ENCODE data around the gene ABLIM2.

Gene ABLIM2

DNA sequence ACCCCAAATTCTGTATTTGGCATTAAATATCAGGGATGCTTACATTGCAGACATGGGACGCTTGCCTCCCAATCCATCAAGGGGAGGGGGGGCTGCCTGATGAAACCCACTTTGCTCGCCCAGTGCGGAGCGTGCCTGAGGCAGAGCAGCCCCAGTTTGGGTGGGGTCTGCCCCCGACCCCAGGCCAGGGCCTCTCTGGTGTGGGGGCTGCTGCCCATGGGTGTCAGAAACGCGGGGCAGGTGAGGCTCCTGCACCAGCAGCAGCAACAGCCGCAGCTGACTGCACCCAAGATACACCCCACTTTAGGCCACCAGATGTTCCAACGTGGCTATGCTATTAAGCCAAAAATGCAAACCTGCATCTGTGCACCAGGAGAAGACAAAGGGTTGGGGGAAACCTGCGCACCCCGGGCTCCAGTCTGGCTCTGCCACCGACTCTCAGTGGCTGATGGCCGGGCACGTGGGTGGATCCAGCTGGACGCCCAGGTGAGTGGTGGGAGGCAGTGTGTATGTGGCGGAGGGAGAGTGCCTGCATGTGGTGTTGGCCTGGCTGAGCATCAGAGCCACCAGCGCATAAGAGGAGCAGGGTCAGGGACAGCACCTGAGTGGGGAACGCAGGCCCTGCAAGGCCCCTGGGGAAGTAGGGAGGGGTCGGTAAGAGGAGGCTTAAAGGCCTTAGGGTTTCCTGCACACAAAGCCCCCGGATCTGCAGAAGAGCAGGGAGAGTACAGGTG lies 86.2 kb downstream of the ABLIM2 start:
- Histone ChIP-seq H4K20me1 (ENCODE audit: low read depth, low read length) (no peaks in the 10 kb centered on the region), H3K27ac (ENCODE audit: low read depth, low read length) (no peak overlapping the region), H3K9ac (ENCODE audit: low read length) (no peak overlapping the region), H3K36me3 (ENCODE audit: low read length) (no peaks in the 10 kb centered on the region), H3K27me3 (ENCODE audit: low read length) (no peaks in the 10 kb centered on the region), H3K9me3 (ENCODE audit: insufficient read depth, low read length) (no peaks in the 10 kb centered on the region), H3K79me2 (ENCODE audit: insufficient read depth, low read length) (no peaks in the 10 kb centered on the region), H3K4me3 (ENCODE audit: insufficient read depth, low read length, poor library complexity, severe bottlenecking) (no peak overlapping the region), H3K4me2 (ENCODE audit: low read depth, low read length, poor library complexity, severe bottlenecking) (no peak overlapping the region), H3K9me2 (replicated peaks; ENCODE audit: insufficient read depth, low read length) (no peaks in the 10 kb centered on the region), H3F3A (ENCODE audit: insufficient read depth) (no peaks in the 10 kb centered on the region), H2AFZ (ENCODE audit: low read depth, low read length, severe bottlenecking) (no peak overlapping the region)
- TF ChIP-seq CTCF (IDR thresholded peaks at IDR 0.05; ENCODE audit: insufficient read depth, low read length, poor library complexity, severe bottlenecking) (no peak), EZH2phosphoT487 (conservative IDR thresholded peaks at IDR 0.05; ENCODE audit: low read length) (no peak)

- Histone ChIP-seq H3K36me3 (ENCODE audit: low read length) (no peaks in the 10 kb centered on the region), H3K9me3 (ENCODE audit: insufficient read depth, low read length) (no peaks in the 10 kb centered on the region), H2AFZ (ENCODE audit: low read depth, low read length, severe bottlenecking) (no peak overlapping the region), H3K27ac (ENCODE audit: low read depth, low read length) (no peak overlapping the region), H3K4me2 (ENCODE audit: low read depth, low read length, poor library complexity, severe bottlenecking) (no peak overlapping the region), H3F3A (ENCODE audit: insufficient read depth) (no peaks in the 10 kb centered on the region), H4K20me1 (ENCODE audit: low read depth, low read length) (no peaks in the 10 kb centered on the region), H3K79me2 (ENCODE audit: insufficient read depth, low read length) (no peaks in the 10 kb centered on the region), H3K9ac (ENCODE audit: low read length) (no peak overlapping the region), H3K4me3 (ENCODE audit: insufficient read depth, low read length, poor library complexity, severe bottlenecking) (no peak overlapping the region), H3K27me3 (ENCODE audit: low read length) (no peaks in the 10 kb centered on the region), H3K9me2 (replicated peaks; ENCODE audit: insufficient read depth, low read length) (no peaks in the 10 kb centered on the region)
- TF ChIP-seq EZH2phosphoT487 (conservative IDR thresholded peaks at IDR 0.05; ENCODE audit: low read length), result no peak
Measured at GRCh38 chr4:8071766-8072165, 86.8 kb downstream of the ABLIM2 start.

- Histone ChIP-seq H3K27me3 (ENCODE audit: low read length) (no peaks in the 10 kb centered on the region), H4K20me1 (ENCODE audit: low read depth, low read length) (no peaks in the 10 kb centered on the region), H3K79me2 (ENCODE audit: insufficient read depth, low read length) (no peaks in the 10 kb centered on the region), H2AFZ (ENCODE audit: low read depth, low read length, severe bottlenecking) (no peak overlapping the region), H3K4me3 (ENCODE audit: insufficient read depth, low read length, poor library complexity, severe bottlenecking) (no peak overlapping the region), H3K4me2 (ENCODE audit: low read depth, low read length, poor library complexity, severe bottlenecking) (no peak overlapping the region), H3K36me3 (ENCODE audit: low read length) (no peaks in the 10 kb centered on the region), H3F3A (ENCODE audit: insufficient read depth) (no peaks in the 10 kb centered on the region), H3K9ac (ENCODE audit: low read length) (no peak overlapping the region), H3K27ac (ENCODE audit: low read depth, low read length) (no peak overlapping the region), H3K9me3 (ENCODE audit: insufficient read depth, low read length) (no peaks in the 10 kb centered on the region), H3K9me2 (replicated peaks; ENCODE audit: insufficient read depth, low read length) (no peaks in the 10 kb centered on the region)
- TF ChIP-seq CTCF (IDR thresholded peaks at IDR 0.05; ENCODE audit: insufficient read depth, low read length, poor library complexity, severe bottlenecking), result no peak
- no peak for TF ChIP-seq EZH2phosphoT487 (conservative IDR thresholded peaks at IDR 0.05; ENCODE audit: low read length)
Measured at GRCh38 chr4:8070736-8071718, 87.6 kb downstream of the ABLIM2 start.
